Osteoblast (primary cell): ENCODE measurements around the gene ELP1. TPM values are rescaled to one million over a fixed set of nuclear protein-coding genes. Genes with fewer than 3 reads are reported as not detected.
"Not testable (repeated sequence)": the region's sequence is repeated elsewhere in the genome, so short reads cannot be mapped to it uniquely, and the experiment has no call there.

ENCODE experiments used
- DNase-seq: peaks from one replicate; pipeline ENCODE4 v3.0.0; 2011; ENCODE audit warnings: low spot score, mixed read lengths; ENCODE audit not compliant: insufficient read length; ENCODE audit errors: missing footprints
- H2AFZ ChIP-seq: 2 replicates; pipeline ENCODE4 v1.6.0; 2011; ENCODE audit warnings: mild to moderate bottlenecking, low read length
- H3K27ac ChIP-seq: 2 replicates; pipeline ENCODE4 v1.5.1; 2011; ENCODE audit warnings: mild to moderate bottlenecking, low read depth, low read length, moderate library complexity
- H3K27me3 ChIP-seq: 2 replicates; pipeline ENCODE4 v1.6.0; 2012; ENCODE audit warnings: mild to moderate bottlenecking, control low read depth, inconsistent platforms, low read length, moderate library complexity; ENCODE audit not compliant: insufficient read depth
- H3K36me3 ChIP-seq: 2 replicates; pipeline ENCODE4 v1.5.1; 2011; ENCODE audit warnings: mild to moderate bottlenecking, low read length, control low read depth, moderate library complexity; ENCODE audit not compliant: insufficient read depth
- H3K4me1 ChIP-seq: 2 replicates; pipeline ENCODE4 v1.5.1; 2011; ENCODE audit warnings: mild to moderate bottlenecking, low read length, control low read depth, moderate library complexity; ENCODE audit not compliant: insufficient read depth
- H3K4me2 ChIP-seq: 2 replicates; pipeline ENCODE4 v1.6.0; 2011; ENCODE audit warnings: mild to moderate bottlenecking, low read length; ENCODE audit not compliant: insufficient read depth
- H3K4me3 ChIP-seq: fragments of 200-600 bp; sonication (generic); 3 replicates; pipeline ENCODE4 v1.5.1; 2012; ENCODE audit warnings: mild to moderate bottlenecking, low read length, inconsistent platforms; ENCODE audit not compliant: insufficient read depth
- H3K79me2 ChIP-seq: 2 replicates; pipeline ENCODE4 v1.6.0; 2012; ENCODE audit warnings: mild to moderate bottlenecking, low read length, control low read depth, inconsistent platforms; ENCODE audit not compliant: insufficient read depth
- H3K9me3 ChIP-seq: 2 replicates; pipeline ENCODE4 v1.5.1; 2011; ENCODE audit warnings: low read depth, low read length, control low read depth
- H4K20me1 ChIP-seq: 2 replicates; pipeline ENCODE4 v1.6.0; 2012; ENCODE audit warnings: mild to moderate bottlenecking, low read length, control low read depth; ENCODE audit not compliant: insufficient read depth
- CTCF ChIP-seq: IDR thresholded peaks from 2 replicates; pipeline ENCODE4 v1.5.1; 2011; ENCODE audit warnings: mild to moderate bottlenecking, low read depth, low read length, moderate library complexity; ENCODE audit errors: extremely low read depth
- total RNA-seq: library from RNA; depleted of rRNA; stranded (reverse); fragments of >200 nt; gene quantifications from 2 replicates; pipeline ENCODE4 v1.2.3, GENCODE V29; 2012

ELP1 gene
- total RNA-seq, 1 donor, result 24.2 TPM

GRCh38 chr9:108928386-108928785 lies 5.5 kb downstream of the ELP1 start:
- H3K9me3 ChIP-seq, result no peaks in the 10 kb centered on the region
- peaks cover 58% of the 10 kb centered on the region for H3K36me3 ChIP-seq
- no peak for DNase-seq
- no peak for TF ChIP-seq CTCF
- H3K27ac ChIP-seq, result no peak overlapping the region
- no peak overlapping the region for H3K4me3 ChIP-seq
- peaks cover 30% of the 10 kb centered on the region for H3K79me2 ChIP-seq
- H3K4me2 ChIP-seq, result no peak overlapping the region
- H2AFZ ChIP-seq, result no peak overlapping the region
- H3K27me3 ChIP-seq, result no peaks in the 10 kb centered on the region
- peaks cover 3% of the 10 kb centered on the region for H4K20me1 ChIP-seq
- H3K4me1 ChIP-seq, result peaks cover 8% of the 10 kb centered on the region

- Histone ChIP-seq H4K20me1 (no peaks in the 10 kb centered on the region), H3K27ac (no peak overlapping the region), H3K4me3 (no peak overlapping the region), H3K9me3 (no peaks in the 10 kb centered on the region), H2AFZ (no peak overlapping the region), H3K4me2 (no peak overlapping the region), H3K79me2 (no peaks in the 10 kb centered on the region), H3K4me1 (no peaks in the 10 kb centered on the region), H3K36me3 (peaks cover 78% of the 10 kb centered on the region), H3K27me3 (no peaks in the 10 kb centered on the region)
- TF ChIP-seq CTCF, result no peak
- no peak for DNase-seq
Measured at GRCh38 chr9:108924466-108924865, 9.5 kb downstream of the ELP1 start.

- peaks cover 71% of the 10 kb centered on the region for H3K36me3 ChIP-seq
- H3K27ac ChIP-seq, result no peak overlapping the region
- H4K20me1 ChIP-seq, result no peaks in the 10 kb centered on the region
- no peaks in the 10 kb centered on the region for H3K4me1 ChIP-seq
- TF ChIP-seq CTCF, result no peak
- H3K4me2 ChIP-seq, result no peak overlapping the region
- H3K79me2 ChIP-seq, result no peaks in the 10 kb centered on the region
- no peak overlapping the region for H3K4me3 ChIP-seq
- H2AFZ ChIP-seq, result no peak overlapping the region
- H3K9me3 ChIP-seq, result no peaks in the 10 kb centered on the region
- H3K27me3 ChIP-seq, result no peaks in the 10 kb centered on the region
- no peak for DNase-seq
Measured at GRCh38 chr9:108921200-108921599, 12.7 kb downstream of the ELP1 start.

GRCh38 chr9:108920401-108920800 lies 13.5 kb downstream of the ELP1 start:
- H2AFZ ChIP-seq, H3K27ac ChIP-seq, H4K20me1 ChIP-seq, H3K4me3 ChIP-seq, H3K4me2 ChIP-seq, H3K79me2 ChIP-seq, H3K4me1 ChIP-seq, H3K9me3 ChIP-seq, DNase-seq, H3K27me3 ChIP-seq: not testable (repeated sequence)
- H3K36me3 ChIP-seq, result peaks cover 68% of the 10 kb centered on the region
